ENCODE data around the gene CUL1.

The CUL1 gene

DNA sequence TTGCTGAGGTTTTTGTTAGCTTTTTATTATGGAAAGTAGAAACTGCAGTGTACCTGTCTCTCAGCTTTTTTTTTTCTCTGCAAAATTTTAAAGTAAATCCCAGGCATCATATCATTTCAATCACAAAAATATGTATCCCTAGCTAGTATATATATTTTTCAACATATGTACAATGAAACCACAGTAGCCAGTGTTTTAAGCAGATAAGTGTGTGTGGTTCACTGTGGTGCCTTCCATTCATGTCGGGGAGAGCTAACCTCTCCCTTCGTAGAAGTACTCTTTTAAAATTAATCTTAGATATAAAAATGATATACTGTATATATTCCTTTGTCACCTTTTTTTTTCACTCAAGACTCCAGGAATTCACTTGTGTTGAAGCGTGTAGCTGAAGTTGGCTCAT is 22.7 kb downstream of the CUL1 start:
- DNase-seq: no peak

DNA sequence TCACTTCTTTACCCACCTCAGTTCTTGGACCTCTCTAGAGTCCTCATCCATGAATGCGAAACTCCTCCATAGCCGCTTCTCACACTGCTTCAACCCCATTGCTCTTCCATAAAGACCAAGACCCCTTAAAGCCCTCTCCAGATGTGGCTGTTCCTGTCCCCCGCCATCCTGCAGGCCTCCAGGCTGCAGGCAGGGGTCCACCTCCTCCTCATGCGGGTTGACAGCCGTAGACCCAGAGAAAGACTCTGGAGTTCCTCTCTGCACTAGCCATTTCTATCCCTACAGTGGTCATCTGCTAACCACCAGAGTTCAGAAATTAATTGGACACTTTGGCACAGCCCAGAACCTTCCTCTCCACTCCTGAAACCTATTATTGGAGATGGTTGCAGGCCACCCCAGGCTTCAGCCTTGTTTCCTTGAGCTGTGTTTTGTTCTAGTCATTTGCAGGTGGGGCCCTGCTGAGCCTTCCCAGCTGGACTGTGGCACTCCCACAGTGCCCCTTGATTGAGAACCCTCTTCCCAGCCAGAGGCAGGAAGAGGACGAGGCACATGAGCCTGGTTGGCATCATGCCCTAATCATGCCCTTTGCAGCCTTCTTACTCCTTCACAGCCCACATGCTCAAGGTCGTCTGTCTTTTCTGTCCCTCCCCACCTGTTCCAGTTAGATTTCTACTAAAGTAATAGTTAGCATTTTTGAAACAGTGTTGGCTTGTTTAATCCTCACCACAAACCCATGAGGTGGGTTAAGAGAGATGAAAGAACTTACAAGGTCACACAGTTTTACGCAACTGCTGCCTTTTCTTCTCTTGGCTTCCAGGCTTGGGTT is 23.9 kb downstream of the CUL1 start:
- no peak for DNase-seq

DNA sequence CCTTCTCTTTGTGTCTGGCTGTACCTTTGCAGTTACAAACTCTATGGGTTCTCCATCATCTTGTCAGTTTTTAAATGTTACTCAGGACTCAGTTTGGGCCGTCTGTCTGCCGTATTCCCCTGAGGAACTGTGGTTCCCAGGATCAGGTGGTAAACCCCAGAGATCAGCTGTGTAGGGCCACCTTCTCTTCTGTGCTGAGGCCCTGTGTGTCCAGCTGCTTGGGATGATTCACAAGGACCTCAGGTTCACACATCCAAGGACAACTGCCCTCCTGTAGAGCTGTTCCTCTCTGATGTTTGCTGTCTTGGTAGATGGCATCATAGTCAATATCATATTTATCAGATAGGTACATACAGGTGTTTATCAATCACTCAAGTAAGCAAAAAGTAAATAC is 24.5 kb downstream of the CUL1 start:
- no peak for DNase-seq

DNA sequence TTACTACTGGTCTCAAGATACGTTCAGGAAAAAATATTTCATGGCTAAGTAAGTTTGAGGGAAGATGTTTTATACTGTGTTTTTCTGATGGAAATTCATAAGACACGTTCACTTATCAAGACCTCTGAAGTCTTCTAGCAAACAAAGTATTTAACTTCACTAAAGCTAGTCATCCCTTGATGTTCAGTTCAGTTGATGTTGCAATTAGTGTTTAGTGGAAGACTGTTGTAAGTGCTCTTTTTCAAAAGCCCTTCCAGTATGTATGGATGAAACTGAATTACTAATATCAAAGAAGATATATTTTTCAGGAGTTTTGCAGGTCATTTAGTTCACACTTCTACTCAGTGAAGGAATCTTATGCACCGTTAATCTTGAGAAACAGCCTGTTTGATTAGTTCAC is 25.1 kb downstream of the CUL1 start:
- no peak for DNase-seq

DNA sequence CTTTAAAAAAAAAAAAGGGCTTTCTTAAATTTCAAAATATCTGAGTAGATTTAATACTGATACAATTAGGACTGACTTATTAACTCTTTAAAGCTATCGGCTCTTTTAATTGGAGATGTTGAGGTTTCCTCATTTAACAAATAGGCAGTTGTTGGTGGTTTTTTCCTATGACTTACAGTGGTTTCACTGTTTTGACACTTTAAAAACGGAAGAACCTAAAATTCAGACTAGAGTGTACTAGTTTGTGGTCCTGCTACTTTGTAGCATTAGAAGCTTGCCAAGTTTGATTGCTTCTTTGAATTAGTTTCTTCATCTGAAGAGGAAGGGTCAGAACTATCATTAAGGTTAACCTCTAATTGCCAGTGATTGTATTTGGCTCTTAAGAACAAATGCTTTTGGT is 27.7 kb downstream of the CUL1 start:
- no peak for DNase-seq

DNA sequence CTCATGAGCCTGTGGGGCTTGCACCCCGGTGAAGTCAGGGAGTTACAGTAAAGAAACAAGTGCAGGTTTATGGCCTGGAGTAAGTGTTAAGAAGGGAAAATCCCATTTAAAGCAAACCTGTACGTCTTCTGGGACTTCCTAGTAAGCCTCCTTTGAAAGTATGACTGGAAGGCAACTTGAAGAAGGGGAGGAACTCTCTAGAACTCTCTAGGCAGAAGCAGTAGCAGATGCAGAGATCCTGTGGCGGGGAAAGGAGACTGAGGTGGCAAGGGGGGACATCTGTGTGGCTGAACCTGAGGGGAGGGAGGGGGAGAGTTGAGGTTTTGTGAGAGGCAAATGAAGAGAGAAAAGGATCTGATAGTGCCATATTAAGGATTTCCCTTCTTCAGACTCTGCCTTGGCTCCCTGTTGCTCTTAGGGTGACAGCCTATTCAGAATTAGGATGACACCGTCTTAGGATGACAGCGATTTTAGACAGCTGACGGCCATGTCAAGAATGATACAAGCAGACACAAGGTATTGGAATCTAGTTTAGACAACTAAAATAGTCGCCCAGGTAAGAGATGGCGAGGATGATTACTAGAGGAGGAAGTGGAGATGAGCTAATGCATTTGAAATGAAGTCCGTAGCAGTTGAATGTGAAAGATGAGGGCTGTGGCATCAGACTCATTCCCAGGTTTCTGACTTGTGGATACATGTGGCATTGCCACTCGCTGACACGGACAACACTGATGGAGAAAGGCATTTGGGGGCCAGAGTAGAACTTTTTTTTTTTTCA is 29.0 kb downstream of the CUL1 start:
- DNase-seq: no peak

DNA sequence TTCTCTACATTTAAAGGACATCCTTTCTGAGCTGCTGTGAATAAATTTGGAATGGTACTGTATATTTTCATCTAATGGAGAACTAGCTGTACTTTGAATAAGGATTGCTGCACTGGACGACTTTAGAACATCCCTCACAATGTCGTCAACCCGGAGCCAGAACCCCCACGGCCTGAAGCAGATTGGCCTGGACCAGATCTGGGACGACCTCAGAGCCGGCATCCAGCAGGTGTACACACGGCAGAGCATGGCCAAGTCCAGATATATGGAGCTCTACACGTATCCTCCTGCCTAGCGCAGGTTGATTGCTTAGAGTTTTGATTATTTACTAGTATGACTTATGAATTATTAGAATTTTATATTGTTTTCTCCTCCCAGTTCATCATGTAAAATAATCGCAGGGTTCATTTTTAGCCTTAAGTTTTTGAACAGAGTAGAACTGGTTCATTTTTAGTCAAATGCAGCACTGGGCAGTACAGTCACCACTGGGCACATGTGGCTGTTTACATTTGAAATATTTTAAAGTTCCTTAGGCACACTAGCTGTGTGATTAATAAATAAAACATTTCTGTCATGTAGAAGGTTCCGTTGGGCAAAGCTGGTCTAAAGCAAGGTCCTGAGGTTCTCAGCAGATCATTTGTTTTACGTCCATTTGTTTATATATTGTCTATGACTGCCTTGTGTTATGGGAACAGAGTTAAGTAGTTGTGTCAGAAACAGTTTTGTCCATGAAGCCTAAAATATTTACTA is 31.5 kb downstream of the CUL1 start:
- DNase-seq: no peak

DNA sequence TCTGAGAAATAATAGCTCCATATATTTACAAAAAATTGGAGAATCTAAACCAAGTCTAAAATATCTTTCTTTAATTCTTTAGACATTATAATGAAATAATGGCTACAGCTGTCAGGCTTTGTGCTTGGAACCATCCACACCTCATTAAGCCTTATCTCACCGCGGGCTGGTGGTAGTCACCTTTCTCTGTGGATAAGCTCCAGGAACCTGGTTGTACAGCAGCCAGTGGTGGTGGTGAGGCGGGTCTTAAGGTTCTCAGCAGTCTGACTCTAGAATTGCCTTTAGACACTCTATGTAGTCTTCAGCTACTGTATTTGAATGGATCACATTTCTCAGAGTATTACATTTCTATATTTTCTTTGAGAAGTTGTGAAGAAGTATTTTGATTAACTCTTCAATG is 34.2 kb downstream of the CUL1 start:
- DNase-seq: no peak

DNA sequence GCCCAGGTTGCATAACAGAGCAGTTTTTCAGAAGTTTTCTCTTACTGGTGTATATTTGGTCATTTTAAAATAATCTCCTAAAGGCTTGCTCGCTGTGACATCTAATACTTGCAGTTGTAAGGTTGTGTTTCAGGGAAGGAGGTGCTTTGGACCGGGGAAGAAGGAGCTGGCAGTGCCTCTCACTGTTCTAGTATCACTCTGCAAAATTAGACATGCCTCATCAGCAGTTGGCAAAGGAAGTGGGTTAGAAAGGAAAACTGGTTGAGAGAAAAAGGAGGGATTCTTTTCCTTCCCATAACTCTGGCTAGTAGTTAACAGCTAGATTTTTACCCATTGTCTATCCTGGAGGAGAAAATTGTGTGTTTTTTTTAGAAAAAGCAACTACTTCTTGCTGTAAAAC is 34.8 kb downstream of the CUL1 start:
- DNase-seq: no peak

DNA sequence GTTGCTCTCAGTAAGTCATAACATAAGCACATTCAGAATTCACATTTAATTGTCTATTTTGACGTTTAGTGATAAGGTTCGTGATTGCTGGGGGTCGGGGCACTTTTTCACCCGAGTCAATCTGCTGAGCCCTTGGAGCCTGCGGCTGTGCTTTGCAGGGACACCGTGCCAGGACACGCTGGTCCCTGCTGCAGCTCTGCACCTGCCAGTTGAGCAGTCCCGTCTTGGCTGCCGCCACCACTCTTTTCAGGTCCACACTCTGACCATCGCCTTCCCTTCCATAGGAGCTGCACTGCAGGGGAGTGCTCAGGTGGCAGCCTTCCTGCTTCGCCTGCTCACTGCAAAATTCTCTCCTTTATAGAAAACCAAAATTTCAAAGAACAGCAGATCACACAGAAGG is 36.4 kb downstream of the CUL1 start:
- no peak for DNase-seq

DNA sequence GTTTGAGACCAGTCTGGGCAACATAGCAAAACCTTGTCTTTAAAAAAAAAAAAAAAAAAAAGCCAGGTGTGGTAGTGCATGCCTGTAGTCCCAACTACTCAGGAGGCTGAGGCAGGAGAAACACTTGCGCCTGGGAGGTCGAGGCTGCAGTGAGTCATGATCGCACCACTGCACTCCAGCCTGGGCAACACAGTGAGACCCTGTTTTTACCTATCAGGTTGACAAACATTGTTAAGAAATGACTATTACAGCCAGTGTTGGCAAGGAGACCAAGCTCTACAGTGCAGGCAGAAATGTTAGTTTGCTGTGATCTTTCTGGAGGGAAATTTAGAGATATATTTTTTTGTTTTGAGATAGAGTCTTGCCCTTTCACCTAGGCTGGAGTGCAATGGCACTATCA is 37.3 kb downstream of the CUL1 start:
- no peak for DNase-seq

DNA sequence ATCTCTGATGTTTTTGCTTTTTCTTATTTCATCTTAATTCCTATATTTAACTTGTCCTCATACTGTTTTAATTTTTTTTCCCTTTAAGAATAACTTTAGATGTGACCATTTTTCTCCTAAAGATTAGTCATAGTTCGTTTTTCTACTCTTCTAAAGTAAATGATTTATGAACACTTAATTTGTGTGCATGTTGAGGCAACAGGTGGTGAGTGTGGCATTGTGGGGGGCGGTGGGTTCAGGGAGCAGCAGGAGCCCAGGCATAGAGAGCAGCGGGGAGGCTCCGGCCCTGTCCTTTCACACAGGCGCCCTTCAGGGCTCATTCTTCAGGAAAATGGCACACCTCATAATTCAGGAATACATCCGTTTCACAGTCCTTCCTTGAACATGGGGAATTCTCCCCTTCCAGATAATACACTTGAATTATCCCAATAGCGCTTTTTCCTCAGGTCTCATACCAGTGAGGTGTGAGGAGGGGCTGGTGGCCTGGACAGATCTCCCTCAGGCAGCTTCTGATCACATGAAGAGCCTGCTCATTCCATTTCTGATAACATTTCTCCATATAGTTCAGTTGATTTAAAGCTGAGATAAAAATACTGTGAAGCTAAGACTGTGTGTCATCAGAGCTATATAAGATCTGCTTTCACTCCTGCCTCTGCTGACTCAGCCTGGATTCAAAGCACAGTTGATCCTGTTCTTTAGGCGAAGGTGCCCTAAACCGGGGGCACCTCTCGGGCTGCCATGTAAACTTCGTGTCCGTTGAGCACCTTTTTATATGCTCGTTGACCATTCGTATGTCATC is 40.2 kb downstream of the CUL1 start:
- DNase-seq: no peak

DNA sequence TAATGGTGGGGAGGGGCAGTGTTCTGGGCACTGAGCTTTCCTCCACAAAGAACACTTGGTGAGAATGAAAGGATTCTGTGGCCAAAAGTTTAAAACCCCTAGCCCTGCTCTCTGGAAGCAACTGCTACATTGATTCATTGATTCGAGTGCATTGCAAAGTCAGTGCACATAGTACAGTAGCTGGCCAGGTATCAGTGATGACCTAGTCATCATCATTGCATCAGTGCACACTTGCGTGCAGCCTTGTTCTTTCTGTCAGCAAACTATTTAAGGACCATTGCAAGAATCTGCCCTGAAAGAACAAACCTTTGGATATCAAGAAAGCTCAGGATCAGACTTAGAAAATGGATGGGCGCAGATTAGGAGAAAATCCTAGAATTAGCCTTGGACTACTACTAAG is 47.4 kb downstream of the CUL1 start:
- DNase-seq: no peak

DNA sequence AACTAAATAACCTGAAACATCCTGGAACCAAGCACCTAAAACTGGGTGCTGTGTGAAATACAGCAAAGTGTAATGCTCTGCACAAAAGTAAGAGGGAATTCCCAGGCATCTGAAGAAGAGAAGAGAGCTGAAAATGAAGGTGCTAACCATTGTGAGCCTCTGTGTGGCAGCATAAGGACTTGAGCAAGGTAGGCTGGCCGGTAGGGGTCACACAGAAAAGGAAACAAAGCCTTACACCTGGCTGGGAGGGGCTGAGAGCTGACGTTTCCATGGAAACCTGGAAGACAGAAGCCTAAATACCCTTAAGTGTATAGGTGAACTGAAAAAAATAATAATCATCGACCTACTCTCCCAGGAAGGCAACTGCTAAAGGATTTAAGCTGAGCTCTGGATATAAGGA is 48.6 kb downstream of the CUL1 start:
- DNase-seq: no peak

DNA sequence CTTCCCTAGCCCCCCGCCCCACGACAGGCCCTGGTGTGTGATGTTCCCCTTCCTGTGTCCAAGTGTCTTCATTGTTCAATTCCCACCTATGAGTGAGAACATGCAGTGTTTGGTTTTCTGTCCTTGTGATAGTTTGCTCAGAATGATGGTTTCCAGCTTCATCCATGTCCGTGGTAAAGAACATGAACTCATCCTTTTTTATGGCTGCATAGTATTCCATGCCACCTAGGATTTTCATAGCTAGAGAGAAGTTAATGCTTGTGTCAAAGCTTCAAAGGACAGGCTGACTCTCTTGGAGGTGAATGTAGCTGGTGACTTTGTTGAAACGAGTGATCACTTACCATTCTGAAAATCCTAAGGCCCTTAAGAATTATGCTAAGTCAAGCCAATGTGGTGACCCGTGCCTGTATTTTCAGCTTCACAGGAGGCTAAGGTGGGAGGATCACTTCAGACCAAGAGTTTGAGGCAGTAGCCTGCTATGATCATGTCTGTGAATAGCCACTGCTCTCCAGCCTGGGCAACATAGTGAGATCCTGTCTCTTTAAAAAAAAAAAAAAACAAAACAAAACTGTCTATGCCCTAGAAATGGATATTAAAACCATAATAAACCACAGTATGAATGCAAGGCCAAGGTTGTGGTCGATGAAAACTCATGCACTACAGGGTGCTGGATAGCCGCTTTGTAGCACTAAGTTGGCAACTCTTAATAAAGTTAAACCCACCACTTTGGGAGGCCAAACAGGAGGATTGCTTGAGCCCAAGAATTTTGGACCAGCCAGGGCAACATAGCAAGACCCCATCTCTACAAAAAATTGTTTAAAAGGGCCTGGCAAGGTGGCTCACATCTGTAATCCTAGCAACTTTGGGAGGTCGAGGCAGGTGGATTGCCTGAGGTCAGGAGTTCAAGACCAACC is 52.0 kb downstream of the CUL1 start:
- DNase-seq: no peak

DNA sequence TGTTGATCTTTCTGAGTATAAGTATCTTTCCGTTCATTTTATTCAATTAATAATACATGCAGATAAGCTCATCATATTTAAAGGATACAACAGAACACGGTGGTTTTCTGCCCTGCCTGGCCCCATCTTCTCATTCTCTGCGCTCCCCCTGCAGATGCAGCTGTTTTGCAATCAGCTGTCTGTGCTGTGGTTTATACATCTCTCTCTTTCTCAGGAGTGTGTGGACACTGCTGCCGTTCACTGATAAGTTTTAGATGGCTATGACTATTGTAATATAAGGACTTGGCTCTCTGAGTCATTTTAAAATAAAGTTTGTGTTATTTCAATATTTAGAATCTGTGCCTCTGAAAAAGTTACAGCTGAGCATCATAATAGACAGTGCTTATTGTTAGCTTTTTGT is 54.5 kb downstream of the CUL1 start:
- no peak for DNase-seq

DNA sequence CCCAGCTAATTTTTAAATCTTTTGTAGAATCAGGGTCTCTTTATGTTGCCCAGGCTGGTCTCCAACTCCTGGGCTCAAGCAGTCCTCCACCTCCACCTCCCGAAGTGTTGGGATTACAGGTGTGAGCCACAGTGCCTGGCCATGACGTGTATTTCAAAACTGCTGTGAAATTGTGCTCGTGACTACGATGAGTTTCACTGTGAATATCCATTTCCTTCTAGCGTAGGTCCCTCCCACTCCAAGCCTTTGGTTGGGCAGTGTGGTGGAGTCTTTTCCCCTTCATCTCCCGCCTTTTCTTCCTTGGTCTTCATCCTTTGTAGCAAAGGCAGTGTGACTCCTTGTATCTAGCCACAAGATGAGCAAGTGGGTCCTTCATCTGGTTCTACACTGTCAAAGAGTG is 56.2 kb downstream of the CUL1 start:
- DNase-seq: no peak

DNA sequence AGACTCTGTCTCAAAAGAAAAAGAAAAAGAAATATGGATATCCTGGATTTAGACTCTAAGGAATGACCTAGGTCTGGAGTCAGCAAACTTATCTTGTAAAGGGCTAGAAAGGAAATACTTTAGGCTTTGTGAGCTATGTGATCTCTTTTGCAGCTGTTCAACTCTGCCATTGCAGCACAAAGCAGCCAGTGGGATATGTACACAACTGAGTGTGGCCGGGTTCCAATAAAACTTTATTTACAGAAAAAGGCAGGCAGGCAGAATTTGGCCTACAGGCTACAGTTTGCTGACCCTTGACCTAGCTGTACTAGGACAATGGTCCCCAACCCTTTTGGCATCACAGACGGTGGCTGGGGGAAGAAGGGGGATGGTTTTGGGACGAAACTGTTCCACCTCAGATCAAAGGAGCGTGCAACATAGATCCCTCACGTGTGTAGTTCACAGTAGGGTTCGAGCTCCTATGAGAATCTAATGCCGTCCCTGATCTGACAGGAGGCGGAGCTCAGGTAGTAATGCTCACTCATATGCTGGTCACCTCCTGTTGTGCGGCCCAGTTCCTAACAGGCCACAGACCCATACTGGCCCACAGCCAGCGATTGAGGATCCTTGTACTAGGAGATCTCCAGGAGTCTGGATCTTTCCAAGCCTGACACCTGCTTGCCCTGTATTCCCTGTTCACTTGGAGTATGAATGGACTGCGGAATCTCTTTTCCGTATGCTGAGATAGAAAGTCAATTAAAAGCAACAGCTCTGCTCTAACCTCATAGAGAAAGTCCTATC is 63.0 kb downstream of the CUL1 start:
- no peak for DNase-seq

DNA sequence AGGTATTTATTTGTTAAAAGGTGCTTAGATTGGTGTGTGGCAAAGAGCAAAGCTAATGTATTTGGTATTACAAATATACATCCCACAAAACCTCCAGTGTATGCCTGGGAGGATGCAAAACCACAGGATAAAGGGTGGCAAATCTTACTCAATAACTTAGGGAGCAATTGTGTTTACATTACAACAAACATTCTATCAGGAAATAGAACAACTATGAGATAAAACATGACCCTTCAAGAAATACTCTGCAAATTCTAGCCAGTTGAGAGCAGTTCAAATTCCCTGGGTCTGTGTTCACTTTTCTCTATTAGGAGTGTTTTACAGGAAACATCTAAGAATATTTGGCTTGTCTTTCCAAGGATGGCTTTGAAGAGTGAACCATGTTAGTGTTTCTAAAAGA is 64.9 kb downstream of the CUL1 start:
- no peak for DNase-seq

DNA sequence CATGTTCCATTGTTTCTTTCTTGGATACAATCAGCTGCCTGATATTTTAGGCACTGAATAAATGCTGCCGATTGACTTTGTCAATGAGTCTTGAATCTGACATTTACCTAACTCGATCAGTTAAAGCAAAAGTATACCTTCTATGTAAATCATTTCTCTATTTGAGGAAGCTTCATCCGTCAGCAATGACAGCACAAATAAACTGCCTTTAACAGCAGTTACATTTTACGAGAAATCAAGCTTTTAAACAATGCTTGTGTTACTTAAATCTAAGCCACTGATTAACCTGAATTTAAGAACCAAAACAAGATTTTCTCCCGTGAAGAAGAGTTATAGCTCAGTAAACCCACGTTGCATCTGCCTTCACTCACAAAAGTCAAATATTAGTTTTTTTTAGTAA is 71.3 kb downstream of the CUL1 start:
- no peak for DNase-seq
